K562 (cell line): Measurements from ENCODE around the gene UBR1. TPM values are rescaled to one million over a fixed set of nuclear protein-coding genes. Genes with fewer than 3 reads are reported as not detected.
A peak's percentile ranks its signal among the peaks of the same experiment; 100 is the strongest.
"Not testable (repeated sequence)": the region's sequence is repeated elsewhere in the genome, so short reads cannot be mapped to it uniquely, and the experiment has no call there.

Source experiments
- ATAC-seq: fragments of 200-7000 bp; cut with Tn5 transposase; 3 replicates; pipeline ENCODE4 v1.9.1; 2020; ENCODE audit warnings: moderate library complexity
- BruUV-seq: library from RNA; stranded (reverse); fragments of 400-500 nt; replicated peaks from 2 replicates; lab custom pipeline; 2021; lab: Mats Ljungman, UMichigan
- CTCF ChIA-PET: fragments of 300-600 bp; formaldehyde crosslinking; extraction: SDS; loops from one replicate; lab custom pipeline; 2021; ENCODE audit warnings: low intra/inter-chr PET ratio; lab: Yijun Ruan, JAX
- POLR2A ChIA-PET: fragments of 300-600, 350-650 bp; sonication (Branson Sonifier 250); formaldehyde crosslinking; extraction: SDS; loops from one replicate; lab custom pipeline; 2021; ENCODE audit warnings: antibody characterized with exemption, inconsistent platforms; lab: Yijun Ruan, JAX
- DNase-seq, 4 experiments: peaks; one replicate each; pipeline versions ENCODE4 v3.0.0 to v3.0.0-alpha.2; 2011 to 2018; ENCODE audit warnings: low spot score in 3 of 4, mixed read lengths in 3 of 4; ENCODE audit errors: extremely low read depth in 1 of 4
- FAIRE-seq: peaks from 2 replicates; lab custom pipeline; 2011; peaks lifted over from hg19 to GRCh38; lab: Jason Lieb, UNC
- H2AFZ ChIP-seq: 2 replicates; pipeline ENCODE4 v1.6.0; 2011; ENCODE audit warnings: low read depth, low read length, control low read depth, inconsistent platforms
- H3K27ac ChIP-seq: fragments of 200-600 bp; 3 replicates; pipeline ENCODE4 v1.8.0; 2011; ENCODE audit warnings: low read depth, mild to moderate bottlenecking, control low read depth, inconsistent platforms, low read length, moderate library complexity, mixed read lengths; ENCODE audit errors: extremely low read depth
- H3K27me3 ChIP-seq, 2 experiments: fragments of 300-600 bp in 1 of 2; 2 replicates in 1 of 2; 3 replicates in 1 of 2; pipeline versions ENCODE4 v1.6.0 to v1.8.0; 2011; ENCODE audit warnings: inconsistent platforms in 2 of 2, low read length in 2 of 2, mild to moderate bottlenecking in 1 of 2, mixed read lengths in 1 of 2, moderate library complexity in 1 of 2; ENCODE audit not compliant: control insufficient read depth in 2 of 2, insufficient read depth in 2 of 2
- H3K36me3 ChIP-seq: fragments of 300-600 bp; 3 replicates; pipeline ENCODE4 v1.8.0; 2011; ENCODE audit warnings: mild to moderate bottlenecking, low read length, inconsistent platforms; ENCODE audit not compliant: control insufficient read depth, insufficient read depth
- H3K4me1 ChIP-seq, 2 experiments: fragments of 200-600 bp in 1 of 2; replicated peaks in 1 of 2; 2 replicates in 1 of 2; 3 replicates in 1 of 2; pipeline versions ENCODE4 v1.5.1 to v1.8.0; 2011; ENCODE audit warnings: inconsistent platforms in 2 of 2, low read length in 2 of 2, mild to moderate bottlenecking in 1 of 2, mixed read lengths in 1 of 2, moderate library complexity in 1 of 2; ENCODE audit not compliant: control insufficient read depth in 2 of 2, insufficient read depth in 2 of 2
- H3K4me2 ChIP-seq: 2 replicates; pipeline ENCODE4 v1.6.1; 2011; ENCODE audit warnings: low read length, control low read depth, inconsistent platforms, mixed read lengths; ENCODE audit not compliant: insufficient read depth
- H3K4me3 ChIP-seq: fragments of 200-600 bp; sonication (generic), shearing (Covaris generic); 2 replicates; pipeline ENCODE4 v1.5.1; 2016; ENCODE audit warnings: control low read depth, inconsistent platforms
- H3K79me2 ChIP-seq: fragments of 200-600 bp; 3 replicates; pipeline ENCODE4 v1.8.0; 2011; ENCODE audit warnings: low read length, inconsistent platforms; ENCODE audit not compliant: control insufficient read depth, insufficient read depth
- H3K9ac ChIP-seq, 2 experiments: 2 replicates each; pipeline versions ENCODE4 v1.6.0 to v1.6.1; 2011; ENCODE audit warnings: low read depth in 2 of 2, low read length in 2 of 2, control low read depth in 1 of 2, inconsistent platforms in 1 of 2, mild to moderate bottlenecking in 1 of 2, mixed read lengths in 1 of 2; ENCODE audit not compliant: insufficient read depth in 1 of 2
- H3K9me1 ChIP-seq: one replicate; pipeline ENCODE4 v1.6.0; 2011; ENCODE audit warnings: inconsistent platforms, mild to moderate bottlenecking, low read length, moderate library complexity; ENCODE audit not compliant: control insufficient read depth, insufficient read depth
- H3K9me3 ChIP-seq: replicated peaks from 2 replicates; pipeline ENCODE4 v1.5.1; 2011; ENCODE audit warnings: low read depth, low read length, inconsistent platforms; ENCODE audit not compliant: control insufficient read depth, insufficient read depth
- H4K20me1 ChIP-seq: replicated peaks from 2 replicates; pipeline ENCODE4 v1.6.1; 2011; ENCODE audit warnings: low read length, inconsistent platforms, mixed read lengths; ENCODE audit not compliant: control insufficient read depth, insufficient read depth
- ZNF431 ChIP-seq: sonication (generic); formaldehyde crosslinking; IDR thresholded peaks from 2 replicates; pipeline ENCODE4 v1.8.0; 2022; ENCODE audit warnings: mild to moderate bottlenecking, missing genetic modification reagents
- WGBS: fragments of 100-300 bp; shearing (Covaris generic); methylation state at CpG from one replicate; pipeline ENCODE4 v1.1.6; 2016; ENCODE audit warnings: low coverage, mixed read lengths; ENCODE audit not compliant: insufficient coverage; ENCODE audit errors: missing lambda C conversion rate; 5-methylcytosine and 5-hydroxymethylcytosine counted together
- in situ Hi-C: fragments of 300-500 bp; cut with MboI; formaldehyde crosslinking; loops from 4 replicates; pipeline ENCODE4 v1.15.0; 2018; ENCODE audit warnings: inconsistent platforms, mixed read lengths
- intact Hi-C: fragments of 100-400 bp; cut with micrococcal nuclease; formaldehyde crosslinking; loops from 2 replicates; pipeline ENCODE4 v1.14.2; 2022
- polyA plus RNA-seq, 8 experiments: library from polyadenylated mRNA; depleted of rRNA in 4 of 8; stranded (reverse) in 5 of 8; unstranded in 3 of 8; fragments of >200 nt; fragmentation: Nextera tagmentation in 2 of 8; fragmentation: Illumina TruSeq in 1 of 8; extraction: Ambion mirVana in 2 of 8; extraction: Trizol in 1 of 8; gene quantifications; 2 replicates each; pipeline versions ENCODE4 v1.2.1 to v1.2.3, GENCODE V29; 2011 to 2014; ENCODE audit warnings: inconsistent platforms in 1 of 8, missing spikeins in 1 of 8
- small RNA-seq: library from RNA; depleted of rRNA; stranded (forward); fragments of <200 nt; gene quantifications from one replicate; pipeline ENCODE3, GENCODE V24; 2014
- total RNA-seq, 7 experiments: library from RNA; depleted of rRNA in 6 of 7; stranded (reverse); fragments of >200 nt in 6 of 7; fragmentation: Illumina TruSeq in 2 of 7; extraction: Trizol in 2 of 7; gene quantifications; 2 replicates each; pipeline versions ENCODE4 v1.2.1 to v1.2.3, GENCODE V29; 2011 to 2021; ENCODE audit warnings: low replicate concordance in 1 of 7

The UBR1 gene
- total and polyA plus RNA-seq, 9 of the 15 experiments (the other 6 are each of a cell fraction or from before 2014, with no cell fraction given), result 5.8 to 30.7 (median 15.3) TPM

GRCh38 chr15:42893911-42894310 lies 211.9 kb downstream of the UBR1 start:
- H3K4me2 ChIP-seq, H2AFZ ChIP-seq, H3K27ac ChIP-seq, CTCF ChIA-PET, in situ Hi-C loops, H3K9me1 ChIP-seq, intact Hi-C loops, H3K9ac ChIP-seq, H4K20me1 ChIP-seq, H3K36me3 ChIP-seq: not testable (repeated sequence)
- WGBS, result 100% methylated on average over 1 of the region's 1 CpG
- TF ChIP-seq ZNF431 (CRISPR knock-in tag), result peak; percentile 71; the same call in 1 of the 2 replicates
- TF ChIP-seq, all 486 proteins: peak for 1; not testable (repeated sequence) for 485
- POLR2A ChIA-PET, result interaction anchor here (1.6 kb wide), 1 partner anchor 15 kb away, joined by 4 read pairs; no protein-coding TSS in a partner anchor
- H3K4me1 ChIP-seq, FAIRE-seq, H3K27me3 ChIP-seq, DNase-seq, H3K79me2 ChIP-seq, H3K4me3 ChIP-seq, BruUV-seq, ATAC-seq, H3K9me3 ChIP-seq: not testable (repeated sequence)

Small RNA genes within 50 kb of the gene (small RNA-seq; reads per million reads assigned to genes)
- not detected for gene AC068724.2

Other genes with a start within 250 kb of the UBR1 start
- 3.7 and 4.4 TPM in 2 replicates for gene TTBK2, start 185.3 kb downstream of the UBR1 start, total RNA-seq (2014; rRNA removed)
- gene TTBK2, start 185.3 kb downstream of the UBR1 start, total RNA-seq (2014; rRNA removed; fragmentation: Illumina TruSeq; extraction: Trizol), result 7.0 and 7.1 TPM in 2 replicates
- 5.7 and 6.1 TPM in 2 replicates for gene TTBK2, start 185.3 kb downstream of the UBR1 start, total RNA-seq (2015; rRNA removed; fragmentation: Illumina TruSeq; extraction: Trizol)
- 8.0 and 8.5 TPM in 2 replicates for gene TTBK2, start 185.3 kb downstream of the UBR1 start, total RNA-seq (2021)
- gene TTBK2, start 185.3 kb downstream of the UBR1 start, polyA plus RNA-seq (2011; rRNA removed), result 6.4 and 7.9 TPM in 2 replicates
- 4.1 and 4.8 TPM in 2 replicates for gene TTBK2, start 185.3 kb downstream of the UBR1 start, polyA plus RNA-seq (2014; fragmentation: Illumina TruSeq; extraction: Trizol)
- gene TTBK2, start 185.3 kb downstream of the UBR1 start, polyA plus RNA-seq (2014; fragmentation: Nextera tagmentation; extraction: Ambion mirVana), result 1 to 10 TPM in 1 of 2 experiments, under 1 TPM in 1; 0.89 to 1.2 TPM
- gene TTBK2, start 185.3 kb downstream of the UBR1 start, polyA plus RNA-seq (2014; rRNA removed), result 3.2 and 4.0 TPM in 2 replicates
- gene TMEM62, start 27.5 kb upstream of the UBR1 start, total RNA-seq (2014; rRNA removed), result 13.8 and 14.2 TPM in 2 replicates
- 15.7 and 19.8 TPM in 2 replicates for gene TMEM62, start 27.5 kb upstream of the UBR1 start, total RNA-seq (2014; rRNA removed; fragmentation: Illumina TruSeq; extraction: Trizol)
- gene TMEM62, start 27.5 kb upstream of the UBR1 start, total RNA-seq (2015; rRNA removed; fragmentation: Illumina TruSeq; extraction: Trizol), result 16.6 and 16.9 TPM in 2 replicates
- gene TMEM62, start 27.5 kb upstream of the UBR1 start, total RNA-seq (2021), result 10.6 and 11.9 TPM in 2 replicates
- gene TMEM62, start 27.5 kb upstream of the UBR1 start, polyA plus RNA-seq (2011; rRNA removed), result 7.3 and 10.6 TPM in 2 replicates
- 13.8 and 14.4 TPM in 2 replicates for gene TMEM62, start 27.5 kb upstream of the UBR1 start, polyA plus RNA-seq (2014; fragmentation: Illumina TruSeq; extraction: Trizol)
- 1 to 10 TPM; 4.4 to 6.6 TPM for gene TMEM62, start 27.5 kb upstream of the UBR1 start, polyA plus RNA-seq (2014; fragmentation: Nextera tagmentation; extraction: Ambion mirVana)
- gene TMEM62, start 27.5 kb upstream of the UBR1 start, polyA plus RNA-seq (2014; rRNA removed), result 8.5 and 11.1 TPM in 2 replicates
- 50.0 and 55.5 TPM in 2 replicates for gene CCNDBP1, start 79.4 kb upstream of the UBR1 start, total RNA-seq (2014; rRNA removed)
- 67.6 and 71.9 TPM in 2 replicates for gene CCNDBP1, start 79.4 kb upstream of the UBR1 start, total RNA-seq (2014; rRNA removed; fragmentation: Illumina TruSeq; extraction: Trizol)
- gene CCNDBP1, start 79.4 kb upstream of the UBR1 start, total RNA-seq (2015; rRNA removed; fragmentation: Illumina TruSeq; extraction: Trizol), result 47.9 and 49.5 TPM in 2 replicates
- gene CCNDBP1, start 79.4 kb upstream of the UBR1 start, total RNA-seq (2021), result 47.9 and 49.1 TPM in 2 replicates
- gene CCNDBP1, start 79.4 kb upstream of the UBR1 start, polyA plus RNA-seq (2011; rRNA removed), result 98.3 and 111 TPM in 2 replicates
- gene CCNDBP1, start 79.4 kb upstream of the UBR1 start, polyA plus RNA-seq (2014; fragmentation: Illumina TruSeq; extraction: Trizol), result 57.7 and 59.9 TPM in 2 replicates
- gene CCNDBP1, start 79.4 kb upstream of the UBR1 start, polyA plus RNA-seq (2014; fragmentation: Nextera tagmentation; extraction: Ambion mirVana), result 10 to 100 TPM; 37.0 to 44.7 TPM
- gene CCNDBP1, start 79.4 kb upstream of the UBR1 start, polyA plus RNA-seq (2014; rRNA removed), result 65.4 and 72.0 TPM in 2 replicates
- gene EPB42, start 115.0 kb upstream of the UBR1 start, total RNA-seq (2014; rRNA removed), result 1.5 and 2.1 TPM in 2 replicates
- gene EPB42, start 115.0 kb upstream of the UBR1 start, total RNA-seq (2014; rRNA removed; fragmentation: Illumina TruSeq; extraction: Trizol), result 1.4 and 1.5 TPM in 2 replicates
- 0.51 and 0.79 TPM in 2 replicates for gene EPB42, start 115.0 kb upstream of the UBR1 start, total RNA-seq (2015; rRNA removed; fragmentation: Illumina TruSeq; extraction: Trizol)
- gene EPB42, start 115.0 kb upstream of the UBR1 start, total RNA-seq (2021), result 1.3 and 1.7 TPM in 2 replicates
- gene EPB42, start 115.0 kb upstream of the UBR1 start, polyA plus RNA-seq (2011; rRNA removed), result 0.59 and 0.89 TPM in 2 replicates
- 1.5 and 2.3 TPM in 2 replicates for gene EPB42, start 115.0 kb upstream of the UBR1 start, polyA plus RNA-seq (2014; fragmentation: Illumina TruSeq; extraction: Trizol)
- under 1 TPM; 0.38 to 0.57 TPM for gene EPB42, start 115.0 kb upstream of the UBR1 start, polyA plus RNA-seq (2014; fragmentation: Nextera tagmentation; extraction: Ambion mirVana)
- 1.3 and 1.6 TPM in 2 replicates for gene EPB42, start 115.0 kb upstream of the UBR1 start, polyA plus RNA-seq (2014; rRNA removed)
- not detected in 2 replicates for gene TGM5, start 160.9 kb upstream of the UBR1 start, total RNA-seq (2014; rRNA removed)
- gene TGM5, start 160.9 kb upstream of the UBR1 start, total RNA-seq (2014; rRNA removed; fragmentation: Illumina TruSeq; extraction: Trizol), result not detected in 2 replicates
- gene TGM5, start 160.9 kb upstream of the UBR1 start, total RNA-seq (2015; rRNA removed; fragmentation: Illumina TruSeq; extraction: Trizol), result 0.07 and 0.15 TPM in 2 replicates
- not detected in 2 replicates for gene TGM5, start 160.9 kb upstream of the UBR1 start, total RNA-seq (2021)
- gene TGM5, start 160.9 kb upstream of the UBR1 start, polyA plus RNA-seq (2011; rRNA removed), result 0.07 TPM in 1 of 2 replicates, not detected in the other
- not detected in 2 replicates for gene TGM5, start 160.9 kb upstream of the UBR1 start, polyA plus RNA-seq (2014; fragmentation: Illumina TruSeq; extraction: Trizol)
- under 1 TPM; 0.03 to 0.10 TPM for gene TGM5, start 160.9 kb upstream of the UBR1 start, polyA plus RNA-seq (2014; fragmentation: Nextera tagmentation; extraction: Ambion mirVana)
- not detected in 2 replicates for gene TGM5, start 160.9 kb upstream of the UBR1 start, polyA plus RNA-seq (2014; rRNA removed)
- gene TGM7, start 196.2 kb upstream of the UBR1 start, total RNA-seq (2014; rRNA removed), result not detected in 2 replicates
- not detected in 2 replicates for gene TGM7, start 196.2 kb upstream of the UBR1 start, total RNA-seq (2014; rRNA removed; fragmentation: Illumina TruSeq; extraction: Trizol)
- not detected in 2 replicates for gene TGM7, start 196.2 kb upstream of the UBR1 start, total RNA-seq (2015; rRNA removed; fragmentation: Illumina TruSeq; extraction: Trizol)
- not detected in 2 replicates for gene TGM7, start 196.2 kb upstream of the UBR1 start, total RNA-seq (2021)
- not detected in 2 replicates for gene TGM7, start 196.2 kb upstream of the UBR1 start, polyA plus RNA-seq (2011; rRNA removed)
- gene TGM7, start 196.2 kb upstream of the UBR1 start, polyA plus RNA-seq (2014; fragmentation: Illumina TruSeq; extraction: Trizol), result not detected in 2 replicates
- not detected for gene TGM7, start 196.2 kb upstream of the UBR1 start, polyA plus RNA-seq (2014; fragmentation: Nextera tagmentation; extraction: Ambion mirVana)
- not detected in 2 replicates for gene TGM7, start 196.2 kb upstream of the UBR1 start, polyA plus RNA-seq (2014; rRNA removed)
- 7.8 and 11.8 TPM in 2 replicates for gene LCMT2, start 224.5 kb upstream of the UBR1 start, total RNA-seq (2014; rRNA removed)
- 16.5 and 18.6 TPM in 2 replicates for gene LCMT2, start 224.5 kb upstream of the UBR1 start, total RNA-seq (2014; rRNA removed; fragmentation: Illumina TruSeq; extraction: Trizol)
- 19.6 and 21.8 TPM in 2 replicates for gene LCMT2, start 224.5 kb upstream of the UBR1 start, total RNA-seq (2015; rRNA removed; fragmentation: Illumina TruSeq; extraction: Trizol)
- 15.2 and 16.0 TPM in 2 replicates for gene LCMT2, start 224.5 kb upstream of the UBR1 start, total RNA-seq (2021)
- 14.9 and 22.3 TPM in 2 replicates for gene LCMT2, start 224.5 kb upstream of the UBR1 start, polyA plus RNA-seq (2011; rRNA removed)
- gene LCMT2, start 224.5 kb upstream of the UBR1 start, polyA plus RNA-seq (2014; fragmentation: Illumina TruSeq; extraction: Trizol), result 15.3 and 18.2 TPM in 2 replicates
- gene LCMT2, start 224.5 kb upstream of the UBR1 start, polyA plus RNA-seq (2014; fragmentation: Nextera tagmentation; extraction: Ambion mirVana), result 1 to 10 TPM; 2.5 to 2.9 TPM
- gene LCMT2, start 224.5 kb upstream of the UBR1 start, polyA plus RNA-seq (2014; rRNA removed), result 12.7 and 14.2 TPM in 2 replicates